Calu3 (cell line): ENCODE data around the gene GET4. TPM values are rescaled to one million over a fixed set of nuclear protein-coding genes. Genes with fewer than 3 reads are reported as not detected.

Experiments
- BruUV-seq: library from RNA; stranded (reverse); fragments of 400-500 nt; replicated peaks from 2 replicates; lab custom pipeline; 2021; lab: Mats Ljungman, UMichigan
- CTCF ChIA-PET: fragments of 300-600 bp; sonication (Branson Sonifier 250); formaldehyde crosslinking; loops from one replicate; lab custom pipeline; 2022; ENCODE audit warnings: antibody characterized with exemption; lab: Charles Lee
- DNase-seq: peaks from one replicate; pipeline ENCODE4 v3.0.0; 2022
- H3K27ac Mint-ChIP-seq: one replicate; pipeline ENCODE4 v1.8.0; 2022; ENCODE audit warnings: mixed read lengths; ENCODE audit not compliant: unreplicated experiment
- H3K27me3 Mint-ChIP-seq: one replicate; pipeline ENCODE4 v1.8.0; 2022; ENCODE audit warnings: mixed read lengths; ENCODE audit not compliant: unreplicated experiment
- H3K36me3 Mint-ChIP-seq: one replicate; pipeline ENCODE4 v1.8.0; 2022; ENCODE audit warnings: mild to moderate bottlenecking, moderate library complexity, mixed read lengths; ENCODE audit not compliant: insufficient read depth, unreplicated experiment
- H3K4me1 Mint-ChIP-seq: one replicate; pipeline ENCODE4 v1.8.0; 2022; ENCODE audit warnings: mild to moderate bottlenecking, low read depth, mixed read lengths; ENCODE audit not compliant: unreplicated experiment
- H3K4me3 Mint-ChIP-seq: one replicate; pipeline ENCODE4 v1.8.0; 2022; ENCODE audit warnings: mild to moderate bottlenecking, low read depth, moderate library complexity, mixed read lengths; ENCODE audit not compliant: unreplicated experiment
- H3K9me3 Mint-ChIP-seq: one replicate; pipeline ENCODE4 v1.8.0; 2022; ENCODE audit warnings: low read depth, mixed read lengths; ENCODE audit not compliant: unreplicated experiment
- intact Hi-C: fragments of 100-400 bp; cut with micrococcal nuclease; formaldehyde crosslinking; loops from one replicate; pipeline ENCODE4 v1.10.0; 2022; ENCODE audit not compliant: unreplicated experiment
- total RNA-seq: library from RNA; stranded (reverse); gene quantifications from 2 replicates; pipeline ENCODE4 v1.2.3, GENCODE V29; 2022
- TF ChIP-seq, protein P1 (sequence below): fragments of 200-600 bp; IDR thresholded peaks from one replicate; pipeline ENCODE4 v1.8.0; 2022; ENCODE audit warnings: antibody characterized with exemption; ENCODE audit not compliant: unreplicated experiment

GET4 gene
- total RNA-seq, 1 experiment from 2014 or later, result 145 TPM

DNA sequence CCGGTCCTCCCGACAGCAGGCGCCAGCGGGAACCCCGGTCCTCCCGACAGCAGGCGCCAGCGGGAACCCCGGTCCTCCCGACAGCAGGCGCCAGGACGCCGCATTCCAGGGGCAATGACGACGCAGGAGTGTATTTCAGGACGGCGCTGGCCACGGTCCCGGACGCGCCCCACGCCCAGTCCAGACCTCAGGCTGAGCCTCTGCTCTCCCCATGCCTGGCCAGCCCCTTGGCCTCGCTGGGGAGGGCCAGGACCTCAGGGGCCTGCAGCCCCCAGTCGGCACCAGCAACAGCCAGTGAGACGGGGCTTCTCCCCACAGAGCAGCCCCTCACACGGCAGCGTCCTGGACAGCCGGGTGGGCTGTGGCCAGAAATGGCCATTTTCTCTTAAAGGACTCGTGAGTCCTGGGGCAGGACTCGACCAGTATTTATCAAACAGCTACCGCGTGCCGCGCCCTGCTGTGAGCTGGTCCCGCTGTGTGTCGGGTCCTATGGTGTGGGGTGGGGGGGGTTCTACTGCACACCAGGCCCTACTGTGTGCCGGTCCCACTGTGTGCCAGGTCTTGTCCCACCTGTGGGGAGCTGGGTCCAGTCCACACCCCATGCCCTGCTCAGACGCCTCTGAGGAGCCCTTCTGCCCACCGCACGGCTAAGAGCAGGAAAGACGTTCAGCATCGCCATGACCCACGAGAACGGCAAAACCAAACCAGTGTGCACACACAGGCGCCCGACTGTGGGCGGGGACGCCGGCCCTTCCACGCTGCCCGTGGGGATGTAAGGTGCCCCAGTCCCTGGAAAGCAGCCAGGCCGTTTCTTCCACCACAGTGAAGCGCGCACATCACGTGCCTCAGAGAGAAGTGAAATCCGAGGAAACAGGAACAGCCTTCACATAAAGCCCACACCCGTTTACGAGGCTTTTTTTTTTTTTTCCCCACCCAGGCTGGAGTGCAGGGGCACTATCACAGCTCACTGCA, 33.3 kb downstream of the GET4 start:
- CTCF ChIA-PET, result interaction anchor here (0.7 to 1.4 kb wide), 4 partner anchors 8 to 158 kb away, joined by 3 to 11 read pairs (median 4); no protein-coding TSS in a partner anchor
- intact Hi-C loops, result loop anchor here (5.0 kb wide), 1 partner anchor 38 kb away; no protein-coding TSS in a partner anchor
- DNase-seq, result no peak
- no TSS peak for BruUV-seq
- Mint-ChIP-seq H3K9me3 (no peaks in the 10 kb centered on the region), H3K36me3 (peaks cover 63% of the 10 kb centered on the region), H3K4me1 (peaks cover 32% of the 10 kb centered on the region), H3K27me3 (peaks cover 20% of the 10 kb centered on the region), H3K4me3 (no peak overlapping the region), H3K27ac (no peak overlapping the region)
- TF ChIP-seq, protein P1, sequence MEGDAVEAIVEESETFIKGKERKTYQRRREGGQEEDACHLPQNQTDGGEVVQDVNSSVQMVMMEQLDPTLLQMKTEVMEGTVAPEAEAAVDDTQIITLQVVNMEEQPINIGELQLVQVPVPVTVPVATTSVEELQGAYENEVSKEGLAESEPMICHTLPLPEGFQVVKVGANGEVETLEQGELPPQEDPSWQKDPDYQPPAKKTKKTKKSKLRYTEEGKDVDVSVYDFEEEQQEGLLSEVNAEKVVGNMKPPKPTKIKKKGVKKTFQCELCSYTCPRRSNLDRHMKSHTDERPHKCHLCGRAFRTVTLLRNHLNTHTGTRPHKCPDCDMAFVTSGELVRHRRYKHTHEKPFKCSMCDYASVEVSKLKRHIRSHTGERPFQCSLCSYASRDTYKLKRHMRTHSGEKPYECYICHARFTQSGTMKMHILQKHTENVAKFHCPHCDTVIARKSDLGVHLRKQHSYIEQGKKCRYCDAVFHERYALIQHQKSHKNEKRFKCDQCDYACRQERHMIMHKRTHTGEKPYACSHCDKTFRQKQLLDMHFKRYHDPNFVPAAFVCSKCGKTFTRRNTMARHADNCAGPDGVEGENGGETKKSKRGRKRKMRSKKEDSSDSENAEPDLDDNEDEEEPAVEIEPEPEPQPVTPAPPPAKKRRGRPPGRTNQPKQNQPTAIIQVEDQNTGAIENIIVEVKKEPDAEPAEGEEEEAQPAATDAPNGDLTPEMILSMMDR, result no peak

DNA sequence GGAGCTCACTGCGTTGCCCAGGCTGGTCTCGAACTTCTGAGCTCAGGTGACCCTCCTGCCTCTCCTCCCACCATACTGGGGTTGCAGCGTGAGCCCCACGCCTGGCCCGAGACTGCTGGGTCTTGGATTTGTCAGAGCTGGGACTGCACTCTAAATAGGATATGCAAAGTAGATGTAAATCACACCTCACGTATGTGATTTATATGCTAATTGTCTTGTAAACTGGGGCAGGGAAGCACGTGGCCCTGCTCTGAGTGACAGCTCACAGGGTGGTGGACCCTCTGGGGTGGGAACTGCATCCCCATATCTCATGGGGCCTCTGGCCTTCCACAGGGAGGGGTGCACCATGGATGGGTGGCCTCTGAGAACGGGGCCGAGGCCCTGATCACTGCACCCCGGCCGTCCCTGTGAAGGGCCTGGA, 34.1 kb downstream of the GET4 start:
- peaks cover 66% of the 10 kb centered on the region for H3K36me3 Mint-ChIP-seq
- BruUV-seq, result no TSS peak
- TF ChIP-seq, protein P1, result no peak
- CTCF ChIA-PET, result interaction anchor here (0.6 to 1.4 kb wide), 5 partner anchors 9 to 329 kb away, joined by 3 to 11 read pairs (median 4); no protein-coding TSS in a partner anchor
- intact Hi-C loops, result loop anchor here (5.0 kb wide), 1 partner anchor 37 kb away; no protein-coding TSS in a partner anchor
- no peaks in the 10 kb centered on the region for H3K9me3 Mint-ChIP-seq
- no peak overlapping the region for H3K4me3 Mint-ChIP-seq
- H3K4me1 Mint-ChIP-seq, result peaks cover 35% of the 10 kb centered on the region
- no peak overlapping the region for H3K27ac Mint-ChIP-seq
- peaks cover 12% of the 10 kb centered on the region for H3K27me3 Mint-ChIP-seq
- no peak for DNase-seq

DNA sequence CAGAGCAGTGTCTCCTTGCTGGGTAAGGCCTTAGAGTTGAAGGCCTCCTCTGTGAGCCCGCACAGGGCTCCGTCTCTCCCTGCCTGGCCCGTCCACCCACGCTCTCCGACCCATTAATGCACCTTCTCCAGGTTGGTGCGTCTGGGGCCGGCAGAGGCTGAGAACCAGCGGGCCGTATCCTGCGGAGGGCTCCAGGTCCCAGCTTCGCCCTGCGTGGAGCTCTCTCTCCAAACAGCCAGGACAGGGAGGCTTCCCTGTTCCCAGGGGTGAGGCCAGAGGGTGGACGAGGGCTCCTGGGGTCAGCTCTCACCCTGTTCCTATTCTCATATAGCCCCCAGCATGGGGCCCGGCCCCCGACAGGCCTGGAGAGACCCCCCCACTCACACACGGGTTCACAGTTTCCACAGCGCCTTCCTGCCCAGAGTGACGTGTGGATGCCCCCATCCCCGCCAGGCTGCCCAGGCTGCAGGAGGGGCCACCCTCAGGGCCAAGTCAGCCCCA, 34.6 kb downstream of the GET4 start:
- Mint-ChIP-seq H3K27ac (no peak overlapping the region), H3K36me3 (peaks cover 71% of the 10 kb centered on the region), H3K4me3 (no peak overlapping the region), H3K4me1 (peaks cover 35% of the 10 kb centered on the region), H3K9me3 (no peaks in the 10 kb centered on the region), H3K27me3 (peaks cover 7% of the 10 kb centered on the region)
- CTCF ChIA-PET, result interaction anchor here (0.6 to 1.4 kb wide), 3 partner anchors 9 to 330 kb away, joined by 3 to 11 read pairs (median 4); no protein-coding TSS in a partner anchor
- intact Hi-C loops, result loop anchor here (5.0 kb wide), 1 partner anchor 36 kb away; no protein-coding TSS in a partner anchor
- TF ChIP-seq, protein P1, result no peak
- DNase-seq, result no peak
- no TSS peak for BruUV-seq

DNA sequence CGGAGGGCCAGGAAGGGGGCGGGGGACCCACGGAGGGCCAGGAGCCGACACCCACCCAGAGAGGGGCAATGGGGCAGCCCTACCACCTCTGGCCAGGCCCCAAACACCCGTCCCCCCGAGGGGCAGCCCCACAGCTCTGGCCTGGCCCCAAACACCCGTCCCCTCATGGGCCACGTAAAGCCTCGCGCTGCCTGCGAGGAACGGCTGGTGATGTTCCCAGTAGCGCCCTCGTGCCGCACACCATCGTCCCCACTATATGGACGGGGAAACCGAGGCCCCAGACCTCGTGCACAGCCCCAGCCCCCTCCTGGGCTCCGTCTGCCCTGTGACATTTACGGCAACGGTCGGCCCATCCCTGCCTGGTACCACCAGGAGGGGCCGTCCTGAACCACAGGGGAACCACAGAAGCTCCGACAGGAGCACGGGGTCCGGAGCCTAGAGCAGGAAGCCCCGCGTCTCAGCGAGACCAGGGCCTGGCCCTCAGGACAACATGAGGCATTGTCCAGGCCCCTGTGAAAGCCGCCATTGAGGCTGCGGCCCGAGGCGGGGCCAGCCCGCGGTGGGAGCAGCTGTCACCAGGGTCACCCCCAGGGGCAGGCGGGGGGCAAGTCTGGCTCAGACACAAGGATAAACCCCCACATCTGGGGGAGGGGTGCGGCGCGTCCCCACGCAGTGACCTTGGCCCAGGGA, 35.6 kb downstream of the GET4 start:
- CTCF ChIA-PET, result no interaction called here
- DNase-seq, result no peak
- no peak overlapping the region for H3K27ac Mint-ChIP-seq
- H3K4me3 Mint-ChIP-seq, result no peak overlapping the region
- H3K36me3 Mint-ChIP-seq, result peaks cover 78% of the 10 kb centered on the region
- intact Hi-C loops, result loop anchor here (5.0 kb wide), 1 partner anchor 35 kb away; no protein-coding TSS in a partner anchor
- peaks cover 43% of the 10 kb centered on the region for H3K4me1 Mint-ChIP-seq
- H3K27me3 Mint-ChIP-seq, result no peaks in the 10 kb centered on the region
- TF ChIP-seq, protein P1, result peak; percentile 20
- H3K9me3 Mint-ChIP-seq, result no peaks in the 10 kb centered on the region
- no TSS peak for BruUV-seq
